Fibroblast of pulmonary artery (primary cell): ENCODE data around the gene PTPRD.

ENCODE experiments used
- DNase-seq: peaks from one replicate; pipeline ENCODE4 v3.0.0-alpha.2; 2010; ENCODE audit warnings: low read depth
- H3K4me3 ChIP-seq: replicated peaks from 2 replicates; pipeline ENCODE4 v1.5.1; 2011; ENCODE audit warnings: low read depth, mild to moderate bottlenecking, control low read depth, low read length, moderate library complexity
- TF ChIP-seq, protein P1 (sequence below): IDR thresholded peaks from 2 replicates; pipeline ENCODE4 v1.5.1; 2011; ENCODE audit warnings: mild to moderate bottlenecking, control low read depth, low read length, inconsistent platforms; ENCODE audit errors: missing control alignments

PTPRD gene

DNA sequence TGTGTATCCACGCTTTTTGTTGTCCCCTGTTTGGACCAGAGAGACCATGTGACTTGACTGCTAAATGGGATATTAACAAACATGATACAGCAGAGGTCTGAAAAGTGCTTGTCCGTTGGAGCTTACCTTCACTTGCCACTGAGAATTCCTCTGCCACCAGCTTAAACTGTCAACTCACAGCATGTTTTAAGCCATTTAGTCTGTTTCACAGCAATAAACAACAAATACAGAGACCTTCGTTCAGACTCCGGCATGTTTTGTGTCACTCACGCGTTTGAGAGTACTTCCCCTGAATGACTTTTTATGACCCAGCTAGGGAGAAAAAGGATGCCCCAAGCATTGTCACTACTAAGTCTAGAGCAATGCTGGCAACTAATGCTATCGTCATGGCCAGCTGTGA, 173.8 kb downstream of the PTPRD start:
- TF ChIP-seq, protein P1, sequence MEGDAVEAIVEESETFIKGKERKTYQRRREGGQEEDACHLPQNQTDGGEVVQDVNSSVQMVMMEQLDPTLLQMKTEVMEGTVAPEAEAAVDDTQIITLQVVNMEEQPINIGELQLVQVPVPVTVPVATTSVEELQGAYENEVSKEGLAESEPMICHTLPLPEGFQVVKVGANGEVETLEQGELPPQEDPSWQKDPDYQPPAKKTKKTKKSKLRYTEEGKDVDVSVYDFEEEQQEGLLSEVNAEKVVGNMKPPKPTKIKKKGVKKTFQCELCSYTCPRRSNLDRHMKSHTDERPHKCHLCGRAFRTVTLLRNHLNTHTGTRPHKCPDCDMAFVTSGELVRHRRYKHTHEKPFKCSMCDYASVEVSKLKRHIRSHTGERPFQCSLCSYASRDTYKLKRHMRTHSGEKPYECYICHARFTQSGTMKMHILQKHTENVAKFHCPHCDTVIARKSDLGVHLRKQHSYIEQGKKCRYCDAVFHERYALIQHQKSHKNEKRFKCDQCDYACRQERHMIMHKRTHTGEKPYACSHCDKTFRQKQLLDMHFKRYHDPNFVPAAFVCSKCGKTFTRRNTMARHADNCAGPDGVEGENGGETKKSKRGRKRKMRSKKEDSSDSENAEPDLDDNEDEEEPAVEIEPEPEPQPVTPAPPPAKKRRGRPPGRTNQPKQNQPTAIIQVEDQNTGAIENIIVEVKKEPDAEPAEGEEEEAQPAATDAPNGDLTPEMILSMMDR, result no peak
- no peak overlapping the region for H3K4me3 ChIP-seq

DNA sequence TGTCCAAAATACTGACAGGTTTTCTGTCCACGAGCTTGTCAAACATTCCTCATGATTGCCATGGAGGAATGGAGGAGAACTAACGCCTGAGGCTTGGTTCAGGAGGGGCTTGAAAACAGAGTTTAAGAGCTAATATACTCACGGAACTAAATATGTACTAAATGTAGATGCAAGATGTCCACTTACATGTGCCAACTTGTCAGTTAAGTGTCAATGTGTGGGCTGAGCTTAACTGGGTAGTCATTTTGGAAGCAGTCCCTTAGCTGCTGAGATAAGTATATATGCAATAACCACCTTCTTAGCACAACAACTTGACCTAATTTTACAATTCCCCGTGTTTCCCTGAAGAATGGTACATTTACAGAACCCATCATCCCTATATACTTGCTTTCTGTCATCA, 176.0 kb downstream of the PTPRD start:
- no peak overlapping the region for H3K4me3 ChIP-seq
- TF ChIP-seq, protein P1, result no peak
- no peak for DNase-seq

More for the DNA sequence above, 173.8 kb downstream of the PTPRD start:
- no peak for DNase-seq

DNA sequence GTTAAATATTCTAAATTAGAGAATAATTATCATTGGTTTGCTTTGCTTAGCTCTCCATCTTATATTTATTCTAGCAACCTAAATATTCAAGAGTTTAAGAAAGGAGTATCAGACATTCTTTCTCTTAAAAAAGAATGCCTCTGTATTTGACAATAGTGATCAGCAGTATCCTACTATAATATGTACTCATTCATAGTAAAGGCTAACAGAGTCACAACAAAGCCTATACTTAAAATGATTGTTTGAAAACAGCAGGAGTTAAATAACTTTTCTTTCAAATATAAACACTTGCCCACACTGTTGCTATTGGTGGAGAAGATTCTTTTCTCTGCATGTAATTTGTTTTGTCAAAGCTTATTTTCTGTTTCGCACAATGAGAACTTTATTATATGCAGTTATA, 178.4 kb downstream of the PTPRD start:
- no peak for DNase-seq
- H3K4me3 ChIP-seq, result no peak overlapping the region
- TF ChIP-seq, protein P1, result no peak

DNA sequence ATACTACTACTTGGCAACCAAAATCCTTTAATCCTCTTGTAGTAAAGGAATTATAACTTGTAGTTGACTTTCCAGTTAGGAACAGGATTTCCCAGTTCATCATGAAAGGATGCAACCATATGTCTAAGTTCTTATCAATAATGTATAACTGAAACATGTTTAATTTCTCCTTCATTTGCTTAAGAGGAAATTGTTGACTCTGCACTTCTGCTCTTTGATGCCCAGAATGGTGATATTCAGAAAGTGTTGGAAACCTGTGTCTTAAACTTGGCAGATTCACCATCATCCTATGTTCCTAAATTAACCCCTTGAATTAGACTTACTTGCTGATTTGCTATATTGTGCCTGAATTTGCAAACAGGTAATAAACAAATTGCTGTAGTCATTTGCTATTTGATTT, 201.5 kb downstream of the PTPRD start:
- TF ChIP-seq, protein P1, result no peak
- H3K4me3 ChIP-seq, result no peak overlapping the region
- DNase-seq, result no peak

DNA sequence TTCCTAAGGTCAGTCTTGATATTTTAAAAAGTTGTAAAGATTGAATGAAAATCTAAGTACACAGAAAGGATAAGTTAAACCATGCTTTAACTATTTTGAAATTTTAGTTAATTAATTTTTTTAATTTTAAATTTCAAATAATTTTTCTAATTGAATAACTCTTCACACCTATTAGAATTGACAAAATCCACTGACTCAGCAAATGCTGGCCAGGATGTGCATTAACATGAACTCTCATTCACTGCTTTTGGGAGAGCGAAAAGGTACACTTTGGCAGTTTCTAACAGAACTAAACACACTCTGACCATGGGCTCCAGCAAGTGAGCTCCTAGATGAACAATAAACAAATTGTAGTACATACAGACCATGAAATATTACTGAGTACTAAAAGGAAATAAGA, 209.5 kb downstream of the PTPRD start:
- no peak for DNase-seq
- TF ChIP-seq, protein P1, result no peak
- H3K4me3 ChIP-seq, result no peak overlapping the region

DNA sequence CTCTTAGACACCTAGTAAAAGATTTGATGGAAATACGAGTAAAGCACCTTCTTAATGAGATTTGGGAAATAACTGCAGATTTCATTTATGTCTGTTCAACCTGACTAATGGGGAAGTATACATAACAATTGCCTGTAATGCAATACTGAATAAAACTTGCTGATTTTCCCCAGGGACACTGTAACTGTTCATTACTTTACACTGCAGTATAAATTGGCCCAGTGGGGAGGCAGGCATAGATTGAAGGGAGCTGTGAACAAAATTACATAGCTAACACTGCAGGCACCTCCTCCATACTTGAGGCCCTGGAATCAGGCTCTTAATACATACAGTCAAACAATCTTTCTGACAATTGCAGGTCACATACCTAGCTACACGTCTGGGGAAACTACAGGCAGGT, 216.2 kb downstream of the PTPRD start:
- TF ChIP-seq, protein P1, result no peak
- no peak overlapping the region for H3K4me3 ChIP-seq
- no peak for DNase-seq

DNA sequence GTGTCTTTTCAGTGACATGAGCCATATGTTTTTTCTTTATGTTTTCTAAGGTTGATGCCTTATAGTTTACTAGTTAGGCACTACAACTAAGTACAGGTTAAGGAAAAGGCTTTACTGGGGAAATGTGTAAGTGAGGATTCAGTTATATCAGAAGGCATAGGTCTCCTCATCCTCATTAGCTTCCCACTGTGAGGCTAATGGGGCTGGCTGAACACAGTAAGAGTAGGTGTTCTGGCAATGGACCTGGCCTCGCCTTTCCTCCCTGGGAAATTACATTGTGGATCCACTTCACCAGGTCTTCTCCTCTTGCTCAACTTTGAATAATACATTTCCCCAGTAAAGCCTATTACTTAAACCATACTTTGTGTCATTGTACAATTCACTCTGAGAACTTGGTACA, 225.5 kb downstream of the PTPRD start:
- DNase-seq, result no peak
- TF ChIP-seq, protein P1, result no peak
- no peak overlapping the region for H3K4me3 ChIP-seq
